HG02943 (cell line): ENCODE results near the gene NT5C3B.
"Not testable (repeated sequence)": the region's sequence is repeated elsewhere in the genome, so short reads cannot be mapped to it uniquely, and the experiment has no call there.

ENCODE experiments used
- ATAC-seq: cut with Tn5 transposase; IDR thresholded peaks from one replicate; pipeline ENCODE4 v1.9.1; 2021; ENCODE audit warnings: mild to moderate bottlenecking, low read depth, moderate library complexity; ENCODE audit not compliant: unreplicated experiment

Gene NT5C3B

GRCh38 chr17:41835800-41836549 lies at the start of gene NT5C3B:
TSS of gene NT5C3B (minus strand) at chr17:41836232. CDS start at chr17:41836193, 39 bp downstream.
- no peak for ATAC-seq

GRCh38 chr17:41885733-41886132 lies 49.7 kb upstream of the NT5C3B start:
- no peak for ATAC-seq

- ATAC-seq, result no peak
These were observed 46.7 kb upstream of the NT5C3B start for GRCh38 chr17:41882756-41883155.

- no peak for ATAC-seq
These were observed 44.1 kb upstream of the NT5C3B start for GRCh38 chr17:41880130-41880529.

GRCh38 chr17:41874293-41874670 lies 38.2 kb upstream of the NT5C3B start:
- not testable (repeated sequence) for ATAC-seq

GRCh38 chr17:41873559-41874292 lies 37.7 kb upstream of the NT5C3B start:
- no peak for ATAC-seq

- ATAC-seq, result no peak
These were observed 35.8 kb upstream of the NT5C3B start for GRCh38 chr17:41871789-41872188.

- no peak for ATAC-seq
These were observed 34.6 kb upstream of the NT5C3B start for GRCh38 chr17:41870627-41871026.

GRCh38 chr17:41870097-41870496 lies 34.1 kb upstream of the NT5C3B start:
- no peak for ATAC-seq

- ATAC-seq, result no peak
These were observed 33.4 kb upstream of the NT5C3B start for GRCh38 chr17:41869426-41869825.

- no peak for ATAC-seq
These were observed 32.5 kb upstream of the NT5C3B start for GRCh38 chr17:41868568-41868967.

- no peak for ATAC-seq
These were observed 29.5 kb upstream of the NT5C3B start for GRCh38 chr17:41865596-41865893.

- peak; percentile 72 for ATAC-seq
These were observed 29.0 kb upstream of the NT5C3B start, which contains the start of gene KLHL11 for GRCh38 chr17:41864836-41865595. TSS of gene KLHL11 (minus strand) at chr17:41865423. CDS start at chr17:41865370, 53 bp downstream.

GRCh38 chr17:41864498-41864835 lies 28.4 kb upstream of the NT5C3B start:
- peak; percentile 35 for ATAC-seq

- no peak for ATAC-seq
These were observed 27.2 kb upstream of the NT5C3B start for GRCh38 chr17:41863074-41863848.

- ATAC-seq, result no peak
These were observed 24.4 kb upstream of the NT5C3B start for GRCh38 chr17:41860254-41860931.

- not testable (repeated sequence) for ATAC-seq
These were observed 15.3 kb upstream of the NT5C3B start for GRCh38 chr17:41851382-41851781.

- ATAC-seq, result no peak
These were observed 13.4 kb upstream of the NT5C3B start for GRCh38 chr17:41849251-41849990.

- no peak for ATAC-seq
These were observed 12.8 kb upstream of the NT5C3B start for GRCh38 chr17:41848788-41849187.
